ENCODE data around the gene SEC24D.

GRCh38 chr4:118823471-118823870, 12.5 kb downstream of the SEC24D start:
- TF ChIP-seq, protein P1, sequence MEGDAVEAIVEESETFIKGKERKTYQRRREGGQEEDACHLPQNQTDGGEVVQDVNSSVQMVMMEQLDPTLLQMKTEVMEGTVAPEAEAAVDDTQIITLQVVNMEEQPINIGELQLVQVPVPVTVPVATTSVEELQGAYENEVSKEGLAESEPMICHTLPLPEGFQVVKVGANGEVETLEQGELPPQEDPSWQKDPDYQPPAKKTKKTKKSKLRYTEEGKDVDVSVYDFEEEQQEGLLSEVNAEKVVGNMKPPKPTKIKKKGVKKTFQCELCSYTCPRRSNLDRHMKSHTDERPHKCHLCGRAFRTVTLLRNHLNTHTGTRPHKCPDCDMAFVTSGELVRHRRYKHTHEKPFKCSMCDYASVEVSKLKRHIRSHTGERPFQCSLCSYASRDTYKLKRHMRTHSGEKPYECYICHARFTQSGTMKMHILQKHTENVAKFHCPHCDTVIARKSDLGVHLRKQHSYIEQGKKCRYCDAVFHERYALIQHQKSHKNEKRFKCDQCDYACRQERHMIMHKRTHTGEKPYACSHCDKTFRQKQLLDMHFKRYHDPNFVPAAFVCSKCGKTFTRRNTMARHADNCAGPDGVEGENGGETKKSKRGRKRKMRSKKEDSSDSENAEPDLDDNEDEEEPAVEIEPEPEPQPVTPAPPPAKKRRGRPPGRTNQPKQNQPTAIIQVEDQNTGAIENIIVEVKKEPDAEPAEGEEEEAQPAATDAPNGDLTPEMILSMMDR (IDR thresholded peaks at IDR 0.05) = no peak
- no peak for TF ChIP-seq EZH2 (IDR thresholded peaks at IDR 0.05)

Data from neural progenitor cell (in vitro differentiated cells).